Measurements from ENCODE around the gene RMRP.

RMRP gene

GRCh38 chr9:35666549-35666948 is 8.7 kb upstream of the RMRP start:
- in situ Hi-C loops (cut with HindIII; ENCODE audit: low sequenced_read_pairs): no loop called here

GRCh38 chr9:35666045-35666444 is 8.2 kb upstream of the RMRP start:
- in situ Hi-C loops (cut with HindIII; ENCODE audit: low sequenced_read_pairs): no loop called here

GRCh38 chr9:35665471-35665818 is 7.6 kb upstream of the RMRP start:
- in situ Hi-C loops (cut with HindIII; ENCODE audit: low sequenced_read_pairs): no loop called here

GRCh38 chr9:35664531-35665470 is 7.0 kb upstream of the RMRP start, which contains the start of gene ARHGEF39:
Gene ARHGEF39 (minus strand): TSS chr9:35665195. CDS start chr9:35665169, 26 bp downstream.
- in situ Hi-C loops (cut with HindIII; ENCODE audit: low sequenced_read_pairs): no loop called here

- in situ Hi-C loops (cut with HindIII; ENCODE audit: low sequenced_read_pairs): no loop called here
Observed at GRCh38 chr9:35662437-35662836, 4.6 kb upstream of the RMRP start.

- in situ Hi-C loops (cut with HindIII; ENCODE audit: low sequenced_read_pairs): no loop called here
Observed at GRCh38 chr9:35661756-35662350, 4.0 kb upstream of the RMRP start.

GRCh38 chr9:35660966-35661415 is 3.2 kb upstream of the RMRP start:
- in situ Hi-C loops (cut with HindIII; ENCODE audit: low sequenced_read_pairs): no loop called here

- in situ Hi-C loops (cut with HindIII; ENCODE audit: low sequenced_read_pairs): no loop called here
Observed at GRCh38 chr9:35659340-35659739, 1.5 kb upstream of the RMRP start.

GRCh38 chr9:35658968-35659220 is 1.1 kb upstream of the RMRP start:
- in situ Hi-C loops (cut with HindIII; ENCODE audit: low sequenced_read_pairs): no loop called here

GRCh38 chr9:35658137-35658967 is 533 bp upstream of the RMRP start, which contains the start of gene CCDC107:
Gene CCDC107 (plus strand): TSS chr9:35658292. CDS start chr9:35658380, 88 bp downstream.
- in situ Hi-C loops (cut with HindIII; ENCODE audit: low sequenced_read_pairs): no loop called here

- in situ Hi-C loops (cut with HindIII; ENCODE audit: low sequenced_read_pairs): no loop called here
Observed at GRCh38 chr9:35656831-35657545, 831 bp downstream of the RMRP start.

GRCh38 chr9:35656348-35656747 is 1.5 kb downstream of the RMRP start:
- in situ Hi-C loops (cut with HindIII; ENCODE audit: low sequenced_read_pairs): no loop called here

- in situ Hi-C loops (cut with HindIII; ENCODE audit: low sequenced_read_pairs): no loop called here
Observed at GRCh38 chr9:35653611-35654010, 4.2 kb downstream of the RMRP start.

GRCh38 chr9:35652829-35653209 is 5.0 kb downstream of the RMRP start:
- in situ Hi-C loops (cut with HindIII; ENCODE audit: low sequenced_read_pairs): no loop called here

GRCh38 chr9:35651956-35652828 is 5.6 kb downstream of the RMRP start:
- in situ Hi-C loops (cut with HindIII; ENCODE audit: low sequenced_read_pairs): no loop called here

- in situ Hi-C loops (cut with HindIII; ENCODE audit: low sequenced_read_pairs): no loop called here
Observed at GRCh38 chr9:35650341-35651158, 7.3 kb downstream of the RMRP start, which contains the start of gene SIT1. Gene SIT1 (minus strand): TSS chr9:35650931. CDS start chr9:35650853, 78 bp downstream.

GRCh38 chr9:35649431-35650340 is 8.1 kb downstream of the RMRP start:
- in situ Hi-C loops (cut with HindIII; ENCODE audit: low sequenced_read_pairs): no loop called here

Measured in DLD1 (cell line).